PC-9 (cell line): ENCODE data around the gene CLCN5. TPM values are rescaled to one million over a fixed set of nuclear protein-coding genes. Genes with fewer than 3 reads are reported as not detected.
A peak's percentile ranks its signal among the peaks of the same experiment; 100 is the strongest.

ENCODE experiments used
- BruUV-seq: library from RNA; stranded (reverse); fragments of 400-500 nt; replicated peaks from 2 replicates; lab custom pipeline; 2021; lab: Mats Ljungman, UMichigan
- CTCF ChIA-PET: fragments of 300-600 bp; sonication (Branson Sonifier 250); formaldehyde crosslinking; loops from one replicate; lab custom pipeline; 2022; ENCODE audit warnings: antibody characterized with exemption; lab: Charles Lee
- POLR2A ChIA-PET: fragments of 300-600 bp; sonication (Branson Sonifier 250); formaldehyde crosslinking; loops from one replicate; lab custom pipeline; 2022; ENCODE audit warnings: antibody characterized with exemption; ENCODE audit not compliant: unreplicated experiment; lab: Charles Lee
- DNase-seq, 2 experiments: peaks; one replicate each; pipeline versions ENCODE4 v3.0.0 to v3.0.0-alpha.2; 2015 to 2022; ENCODE audit warnings: mixed read lengths in 1 of 2
- H2AFZ ChIP-seq: fragments of 200-600 bp; sonication (generic); 2 replicates; pipeline ENCODE4 v1.8.1; 2017; ENCODE audit warnings: antibody characterized with exemption
- H3F3A ChIP-seq: fragments of 200-600 bp; sonication (generic); 2 replicates; pipeline ENCODE4 v1.8.1; 2017; ENCODE audit warnings: antibody characterized with exemption, mild to moderate bottlenecking, low read depth; ENCODE audit not compliant: insufficient read depth
- H3K27ac ChIP-seq: fragments of 200-600 bp; sonication (generic); 2 replicates; pipeline ENCODE4 v1.6.1; 2016; ENCODE audit warnings: mixed run types
- H3K27me3 ChIP-seq: fragments of 200-600 bp; sonication (generic); 2 replicates; pipeline ENCODE4 v1.6.1; 2016; ENCODE audit warnings: low read depth, mixed run types; ENCODE audit not compliant: insufficient read depth
- H3K36me3 ChIP-seq: fragments of 200-600 bp; sonication (generic); 2 replicates; pipeline ENCODE4 v1.6.1; 2016; ENCODE audit warnings: low read depth, mixed run types
- H3K4me1 ChIP-seq: fragments of 200-600 bp; sonication (generic); replicated peaks from 2 replicates; pipeline ENCODE4 v1.6.1; 2016; ENCODE audit warnings: mixed run types; ENCODE audit not compliant: insufficient read depth
- H3K4me2 ChIP-seq: fragments of 200-600 bp; sonication (generic); 2 replicates; pipeline ENCODE4 v1.6.1; 2017; ENCODE audit warnings: mixed run types
- H3K4me3 ChIP-seq: fragments of 200-600 bp; sonication (generic); 2 replicates; pipeline ENCODE4 v1.6.1; 2016; ENCODE audit warnings: mixed run types
- H3K79me2 ChIP-seq: fragments of 200-600 bp; sonication (generic); 2 replicates; pipeline ENCODE4 v1.6.1; 2017; ENCODE audit warnings: low read depth, mixed run types
- H3K9me2 ChIP-seq: fragments of 200-600 bp; sonication (generic); 2 replicates; pipeline ENCODE4 v1.8.1; 2017; ENCODE audit warnings: mild to moderate bottlenecking; ENCODE audit not compliant: insufficient read depth
- H3K9me3 ChIP-seq: fragments of 200-600 bp; sonication (generic); 2 replicates; pipeline ENCODE4 v1.8.1; 2016; ENCODE audit warnings: low read depth; ENCODE audit not compliant: insufficient read depth
- H4K20me1 ChIP-seq: fragments of 200-600 bp; sonication (generic); 2 replicates; pipeline ENCODE4 v1.8.1; 2017; ENCODE audit not compliant: insufficient read depth
- EZH2 ChIP-seq: fragments of 200-600 bp; sonication (generic); IDR thresholded peaks from 2 replicates; pipeline ENCODE4 v1.8.0; 2017; ENCODE audit warnings: antibody characterized with exemption, low read depth
- intact Hi-C: fragments of 100-400 bp; cut with micrococcal nuclease; formaldehyde crosslinking; loops from one replicate; pipeline ENCODE4 v1.10.0; 2022; ENCODE audit not compliant: unreplicated experiment
- total RNA-seq: library from RNA; stranded (reverse); gene quantifications from 2 replicates; pipeline ENCODE4 v1.2.3, GENCODE V29; 2021
- TF ChIP-seq, protein P1 (sequence below): fragments of 200-600 bp; sonication (generic); conservative IDR thresholded peaks from 2 replicates; pipeline ENCODE4 v1.6.1; 2017; ENCODE audit warnings: mixed run types, antibody characterized with exemption, mild to moderate bottlenecking, moderate library complexity

Gene CLCN5
- total RNA-seq, 1 experiment from 2014 or later, result 0.94 TPM

DNA sequence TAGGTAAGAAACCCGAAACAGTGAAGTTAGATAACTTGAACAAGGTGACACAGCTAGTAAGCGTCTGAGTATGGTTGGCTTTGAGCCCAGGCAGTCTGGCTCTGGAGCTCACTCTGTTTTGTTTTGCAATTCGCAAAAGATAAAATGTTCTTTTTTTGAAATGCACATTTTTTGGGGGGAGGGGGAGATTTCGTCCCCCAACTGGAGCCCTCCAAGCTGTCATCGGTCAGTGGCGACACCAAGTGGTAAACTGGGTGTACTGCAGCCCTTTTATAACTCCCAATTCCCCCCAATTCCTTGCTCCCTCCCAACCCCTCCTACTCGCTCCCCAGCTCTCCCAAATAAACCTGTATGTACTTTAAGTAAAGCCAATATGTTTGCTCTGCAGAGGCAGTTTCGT is 2.8 kb upstream of the CLCN5 start:
- POLR2A ChIA-PET, result interaction anchor here (0.6 kb wide), 1 partner anchor 67 kb away, joined by 6 read pairs; no protein-coding TSS in a partner anchor

DNA sequence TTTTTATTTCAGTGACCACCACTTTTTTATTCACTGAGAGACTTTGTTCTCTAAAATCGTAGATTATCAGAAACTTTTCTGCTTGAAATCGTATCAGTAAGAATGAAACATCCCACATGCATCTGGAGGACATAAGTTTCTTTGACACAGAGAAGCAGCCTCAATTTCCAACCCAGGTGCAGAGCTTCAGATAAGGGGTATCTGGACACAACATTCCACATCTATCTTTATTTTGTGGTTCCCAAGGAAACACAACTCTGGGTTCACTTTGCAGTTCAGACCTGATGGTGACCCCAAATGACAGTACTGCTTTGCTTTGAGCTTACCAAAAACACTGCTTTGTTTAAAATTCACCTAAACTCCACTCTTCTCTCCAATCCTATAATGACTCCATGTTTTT is 1.3 kb upstream of the CLCN5 start:
- intact Hi-C loops, result no loop called here
- no peaks in the 10 kb centered on the region for H3K9me3 ChIP-seq

More for the DNA sequence above, 2.8 kb upstream of the CLCN5 start:
- Histone ChIP-seq H3K9me3 (no peaks in the 10 kb centered on the region), H3K36me3 (no peaks in the 10 kb centered on the region), H3F3A (no peaks in the 10 kb centered on the region), H3K27me3 (no peaks in the 10 kb centered on the region), H3K4me3 (no peak overlapping the region), H3K4me1 (no peaks in the 10 kb centered on the region), H3K27ac (no peak overlapping the region), H2AFZ (no peak overlapping the region), H3K9me2 (no peaks in the 10 kb centered on the region), H4K20me1 (no peaks in the 10 kb centered on the region), H3K4me2 (no peak overlapping the region), H3K79me2 (no peaks in the 10 kb centered on the region)
- no peak for TF ChIP-seq EZH2
- TF ChIP-seq, protein P1, sequence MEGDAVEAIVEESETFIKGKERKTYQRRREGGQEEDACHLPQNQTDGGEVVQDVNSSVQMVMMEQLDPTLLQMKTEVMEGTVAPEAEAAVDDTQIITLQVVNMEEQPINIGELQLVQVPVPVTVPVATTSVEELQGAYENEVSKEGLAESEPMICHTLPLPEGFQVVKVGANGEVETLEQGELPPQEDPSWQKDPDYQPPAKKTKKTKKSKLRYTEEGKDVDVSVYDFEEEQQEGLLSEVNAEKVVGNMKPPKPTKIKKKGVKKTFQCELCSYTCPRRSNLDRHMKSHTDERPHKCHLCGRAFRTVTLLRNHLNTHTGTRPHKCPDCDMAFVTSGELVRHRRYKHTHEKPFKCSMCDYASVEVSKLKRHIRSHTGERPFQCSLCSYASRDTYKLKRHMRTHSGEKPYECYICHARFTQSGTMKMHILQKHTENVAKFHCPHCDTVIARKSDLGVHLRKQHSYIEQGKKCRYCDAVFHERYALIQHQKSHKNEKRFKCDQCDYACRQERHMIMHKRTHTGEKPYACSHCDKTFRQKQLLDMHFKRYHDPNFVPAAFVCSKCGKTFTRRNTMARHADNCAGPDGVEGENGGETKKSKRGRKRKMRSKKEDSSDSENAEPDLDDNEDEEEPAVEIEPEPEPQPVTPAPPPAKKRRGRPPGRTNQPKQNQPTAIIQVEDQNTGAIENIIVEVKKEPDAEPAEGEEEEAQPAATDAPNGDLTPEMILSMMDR, result peak; percentile 74
- DNase-seq, result no peak
- intact Hi-C loops, result loop anchor here (5.0 to 10.0 kb wide), 3 partner anchors 165 to 663 kb away; partner anchors contain the start of genes AKAP4 and CCNB3
- CTCF ChIA-PET, result no interaction called here
- BruUV-seq, result no TSS peak

DNA sequence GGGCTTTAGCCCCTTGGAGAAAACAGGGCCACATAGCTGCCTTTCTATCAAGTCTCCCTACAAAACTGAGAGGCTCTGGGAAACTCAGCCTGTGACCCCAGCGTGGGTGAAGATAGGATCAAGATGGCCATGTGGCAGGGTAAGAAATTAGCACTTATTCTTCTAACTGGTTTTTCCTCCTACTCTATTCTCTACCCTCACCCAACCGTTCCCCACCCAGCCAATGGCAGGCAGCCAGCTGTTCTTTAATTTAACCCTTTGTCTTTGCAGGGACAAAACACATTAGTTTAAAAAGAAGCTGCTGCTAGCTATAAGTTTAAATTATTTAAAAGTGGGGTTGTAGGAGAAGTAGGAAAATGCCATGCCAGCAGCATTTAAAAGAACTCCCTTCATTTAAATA is 2.8 kb downstream of the CLCN5 start:
- H3K9me2 ChIP-seq, result no peaks in the 10 kb centered on the region
- no peak for DNase-seq
- H3F3A ChIP-seq, result no peaks in the 10 kb centered on the region
- no peak overlapping the region for H3K27ac ChIP-seq
- no peak overlapping the region for H2AFZ ChIP-seq
- TF ChIP-seq EZH2, result no peak
- TF ChIP-seq, protein P1, result no peak
- H3K4me2 ChIP-seq, result no peak overlapping the region
- H3K36me3 ChIP-seq, result no peaks in the 10 kb centered on the region
- no TSS peak for BruUV-seq
- CTCF ChIA-PET, result no interaction called here
- no peaks in the 10 kb centered on the region for H3K9me3 ChIP-seq
- no peaks in the 10 kb centered on the region for H3K79me2 ChIP-seq
- POLR2A ChIA-PET, result no interaction called here
- intact Hi-C loops, result no loop called here
- no peaks in the 10 kb centered on the region for H3K4me1 ChIP-seq
- no peak overlapping the region for H3K4me3 ChIP-seq
- no peaks in the 10 kb centered on the region for H4K20me1 ChIP-seq
- H3K27me3 ChIP-seq, result no peaks in the 10 kb centered on the region

More for the DNA sequence above, 1.3 kb upstream of the CLCN5 start:
- H3K79me2 ChIP-seq, result no peaks in the 10 kb centered on the region
- DNase-seq, result no peak
- no peaks in the 10 kb centered on the region for H4K20me1 ChIP-seq
- no peak overlapping the region for H3K4me3 ChIP-seq
- ChIA-PET CTCF (no interaction called here), POLR2A (no interaction called here)
- BruUV-seq, result no TSS peak
- H3K27ac ChIP-seq, result no peak overlapping the region
- H3K9me2 ChIP-seq, result no peaks in the 10 kb centered on the region
- H2AFZ ChIP-seq, result no peak overlapping the region
- H3F3A ChIP-seq, result no peaks in the 10 kb centered on the region
- H3K27me3 ChIP-seq, result no peaks in the 10 kb centered on the region
- no peak overlapping the region for H3K4me2 ChIP-seq
- no peaks in the 10 kb centered on the region for H3K4me1 ChIP-seq
- no peaks in the 10 kb centered on the region for H3K36me3 ChIP-seq
- TF ChIP-seq, protein P1, result no peak
- TF ChIP-seq EZH2, result no peak
